CD4-positive, alpha-beta T cell treated with Interleukin-12 subunit alpha and Interleukin-12 subunit beta, for 1 hour (primary cell): ENCODE measurements around the gene ENOSF1.
"Not testable (repeated sequence)": the region's sequence is repeated elsewhere in the genome, so short reads cannot be mapped to it uniquely, and the experiment has no call there.

Experiments used
- DNase-seq: peaks from one replicate; pipeline ENCODE4 v3.0.0-alpha.2; 2020

Gene ENOSF1

GRCh38 chr18:703213-703967, 9.0 kb downstream of the ENOSF1 start:
- DNase-seq = no peak

- no peak for DNase-seq
These were observed 14.6 kb downstream of the ENOSF1 start for GRCh38 chr18:697800-698199.

GRCh38 chr18:697012-697411, 15.4 kb downstream of the ENOSF1 start:
- DNase-seq = no peak

GRCh38 chr18:693466-694187, 18.8 kb downstream of the ENOSF1 start:
- no peak for DNase-seq

- DNase-seq = no peak
These were observed 19.6 kb downstream of the ENOSF1 start for GRCh38 chr18:692824-693223.

- DNase-seq = no peak
These were observed 24.1 kb downstream of the ENOSF1 start for GRCh38 chr18:688323-688722.

- no peak for DNase-seq
These were observed 25.9 kb downstream of the ENOSF1 start for GRCh38 chr18:686339-687111.

GRCh38 chr18:685438-685837, 27.0 kb downstream of the ENOSF1 start:
- DNase-seq = no peak

GRCh38 chr18:683531-683930, 28.9 kb downstream of the ENOSF1 start:
- DNase-seq = no peak

- DNase-seq = no peak
These were observed 29.6 kb downstream of the ENOSF1 start for GRCh38 chr18:682833-683232.

GRCh38 chr18:682416-682815, 30.0 kb downstream of the ENOSF1 start:
- DNase-seq = not testable (repeated sequence)

- DNase-seq = peak; percentile 48
These were observed 30.4 kb downstream of the ENOSF1 start for GRCh38 chr18:681985-682384.

GRCh38 chr18:680392-680791, 32.0 kb downstream of the ENOSF1 start:
- no peak for DNase-seq

- no peak for DNase-seq
These were observed 32.9 kb downstream of the ENOSF1 start for GRCh38 chr18:679516-679915.

- DNase-seq = no peak
These were observed 33.8 kb downstream of the ENOSF1 start for GRCh38 chr18:678482-679182.

GRCh38 chr18:677951-678381, 34.5 kb downstream of the ENOSF1 start:
- DNase-seq = no peak

- no peak for DNase-seq
These were observed 35.3 kb downstream of the ENOSF1 start for GRCh38 chr18:677145-677544.

- DNase-seq = no peak
These were observed 35.7 kb downstream of the ENOSF1 start for GRCh38 chr18:676736-677135.

GRCh38 chr18:676069-676468, 36.4 kb downstream of the ENOSF1 start:
- no peak for DNase-seq

- DNase-seq = no peak
These were observed 37.1 kb downstream of the ENOSF1 start for GRCh38 chr18:675307-675706.

GRCh38 chr18:673769-674168, 38.7 kb downstream of the ENOSF1 start:
- no peak for DNase-seq

- no peak for DNase-seq
These were observed 39.1 kb downstream of the ENOSF1 start for GRCh38 chr18:673317-673716.

- no peak for DNase-seq
These were observed 41.0 kb downstream of the ENOSF1 start for GRCh38 chr18:671405-671804.
